ENCODE data around the gene MICAL1.
"Not testable (repeated sequence)": the region's sequence is repeated elsewhere in the genome, so short reads cannot be mapped to it uniquely, and the experiment has no call there.

The MICAL1 gene

GRCh38 chr6:109461733-109462526, 6.4 kb upstream of the MICAL1 start:
- Histone ChIP-seq H3K4me2 (ENCODE audit: low read length) (no peak overlapping the region), H2AFZ (ENCODE audit: low read depth, low read length) (no peak overlapping the region), H3K4me3 (ENCODE audit: low read length) (no peak overlapping the region), H3K9ac (ENCODE audit: low read length) (no peak overlapping the region), H3K27me3 (ENCODE audit: low read depth, low read length) (no peaks in the 10 kb centered on the region), H3K27ac (ENCODE audit: low read length) (no peak overlapping the region), H3K79me2 (ENCODE audit: low read length) (peaks cover 7% of the 10 kb centered on the region; the same call in 1 of the 2 replicates), H3K4me1 (ENCODE audit: low read length) (peaks cover 11% of the 10 kb centered on the region), H3K9me3 (ENCODE audit: insufficient read depth, low read length) (no peaks in the 10 kb centered on the region), H4K20me1 (ENCODE audit: insufficient read depth, low read length) (no peaks in the 10 kb centered on the region; the same call in 1 of the 2 replicates), H3K36me3 (replicated peaks; ENCODE audit: low read depth, low read length) (peaks cover 35% of the 10 kb centered on the region)
- TF ChIP-seq CTCF (IDR thresholded peaks at IDR 0.05; ENCODE audit: low read depth, low read length) (no peak), EZH2phosphoT487 (IDR thresholded peaks at IDR 0.05; ENCODE audit: low read depth) (no peak)

- not testable (repeated sequence) for H3K4me2 ChIP-seq (ENCODE audit: low read length); H3K9ac ChIP-seq (ENCODE audit: low read length); H3K9me3 ChIP-seq (ENCODE audit: insufficient read depth, low read length); H3K4me3 ChIP-seq (ENCODE audit: low read length); H2AFZ ChIP-seq (ENCODE audit: low read depth, low read length); H3K27ac ChIP-seq (ENCODE audit: low read length); H3K27me3 ChIP-seq (ENCODE audit: low read depth, low read length); H4K20me1 ChIP-seq (ENCODE audit: insufficient read depth, low read length); H3K79me2 ChIP-seq (ENCODE audit: low read length)
- H3K4me1 ChIP-seq (ENCODE audit: low read length), result peaks cover 14% of the 10 kb centered on the region
- peaks cover 34% of the 10 kb centered on the region for H3K36me3 ChIP-seq (replicated peaks; ENCODE audit: low read depth, low read length)
Observed at GRCh38 chr6:109461205-109461604, 5.6 kb upstream of the MICAL1 start.

- Histone ChIP-seq H4K20me1 (ENCODE audit: insufficient read depth, low read length) (no peaks in the 10 kb centered on the region; the same call in 1 of the 2 replicates), H3K9ac (ENCODE audit: low read length) (no peak overlapping the region), H3K4me3 (ENCODE audit: low read length) (no peak overlapping the region), H2AFZ (ENCODE audit: low read depth, low read length) (no peak overlapping the region), H3K9me3 (ENCODE audit: insufficient read depth, low read length) (no peaks in the 10 kb centered on the region), H3K79me2 (ENCODE audit: low read length) (no peaks in the 10 kb centered on the region), H3K27ac (ENCODE audit: low read length) (no peak overlapping the region), H3K27me3 (ENCODE audit: low read depth, low read length) (no peaks in the 10 kb centered on the region), H3K36me3 (replicated peaks; ENCODE audit: low read depth, low read length) (peaks cover 26% of the 10 kb centered on the region), H3K4me1 (ENCODE audit: low read length) (peaks cover 17% of the 10 kb centered on the region), H3K4me2 (ENCODE audit: low read length) (no peak overlapping the region)
- TF ChIP-seq EZH2phosphoT487 (IDR thresholded peaks at IDR 0.05; ENCODE audit: low read depth) (no peak), CTCF (IDR thresholded peaks at IDR 0.05; ENCODE audit: low read depth, low read length) (no peak)
Observed at GRCh38 chr6:109460161-109460829, 4.7 kb upstream of the MICAL1 start.

GRCh38 chr6:109458774-109459531, 3.4 kb upstream of the MICAL1 start:
- no peak overlapping the region for H3K27ac ChIP-seq (ENCODE audit: low read length)

More at GRCh38 chr6:109458774-109459531, 3.4 kb upstream of the MICAL1 start:
- Histone ChIP-seq H3K4me2 (ENCODE audit: low read length) (no peak overlapping the region), H2AFZ (ENCODE audit: low read depth, low read length) (no peak overlapping the region), H3K9me3 (ENCODE audit: insufficient read depth, low read length) (no peaks in the 10 kb centered on the region), H3K4me1 (ENCODE audit: low read length) (peaks cover 22% of the 10 kb centered on the region), H3K9ac (ENCODE audit: low read length) (no peak overlapping the region), H3K79me2 (ENCODE audit: low read length) (no peaks in the 10 kb centered on the region; the same call in 1 of the 2 replicates), H4K20me1 (ENCODE audit: insufficient read depth, low read length) (no peaks in the 10 kb centered on the region; the same call in 1 of the 2 replicates), H3K36me3 (replicated peaks; ENCODE audit: low read depth, low read length) (peaks cover 19% of the 10 kb centered on the region), H3K27me3 (ENCODE audit: low read depth, low read length) (no peaks in the 10 kb centered on the region), H3K4me3 (ENCODE audit: low read length) (no peak overlapping the region)
- no peak for TF ChIP-seq EZH2phosphoT487 (IDR thresholded peaks at IDR 0.05; ENCODE audit: low read depth)
- no peak for TF ChIP-seq CTCF (IDR thresholded peaks at IDR 0.05; ENCODE audit: low read depth, low read length)

Data from OCI-LY3 (cell line).